Nephron (organoid): ENCODE results near the gene SYMPK.
"Not testable (repeated sequence)": the region's sequence is repeated elsewhere in the genome, so short reads cannot be mapped to it uniquely, and the experiment has no call there.

Experiments
- H3K27ac Mint-ChIP-seq, 3 experiments: 2 replicates each; pipeline ENCODE4 v1.8.0; 2020; ENCODE audit warnings: mixed read lengths in 3 of 3, mild to moderate bottlenecking in 2 of 3, moderate library complexity in 1 of 3
- H3K27me3 Mint-ChIP-seq: 2 replicates; pipeline ENCODE4 v1.8.0; 2021; ENCODE audit warnings: low read depth, mild to moderate bottlenecking, moderate library complexity, mixed read lengths
- H3K36me3 Mint-ChIP-seq: 2 replicates; pipeline ENCODE4 v1.8.0; 2020; ENCODE audit warnings: low read depth, mixed read lengths
- H3K4me1 Mint-ChIP-seq: 2 replicates; pipeline ENCODE4 v1.8.0; 2020; ENCODE audit warnings: mixed read lengths
- H3K4me3 Mint-ChIP-seq, 3 experiments: 2 replicates each; pipeline ENCODE4 v1.8.0; 2020; ENCODE audit warnings: mild to moderate bottlenecking in 3 of 3, mixed read lengths in 3 of 3, moderate library complexity in 2 of 3
- H3K9me3 Mint-ChIP-seq: 2 replicates; pipeline ENCODE4 v1.8.0; 2020; ENCODE audit warnings: mixed read lengths
- TF ChIP-seq, protein P1 (sequence below), 3 experiments: fragments of 200-600 bp; sonication (generic); IDR thresholded peaks; one replicate each; pipeline ENCODE4 v1.5.0; 2021; ENCODE audit warnings: antibody characterized with exemption in 3 of 3; ENCODE audit not compliant: unreplicated experiment in 3 of 3

The SYMPK gene

DNA sequence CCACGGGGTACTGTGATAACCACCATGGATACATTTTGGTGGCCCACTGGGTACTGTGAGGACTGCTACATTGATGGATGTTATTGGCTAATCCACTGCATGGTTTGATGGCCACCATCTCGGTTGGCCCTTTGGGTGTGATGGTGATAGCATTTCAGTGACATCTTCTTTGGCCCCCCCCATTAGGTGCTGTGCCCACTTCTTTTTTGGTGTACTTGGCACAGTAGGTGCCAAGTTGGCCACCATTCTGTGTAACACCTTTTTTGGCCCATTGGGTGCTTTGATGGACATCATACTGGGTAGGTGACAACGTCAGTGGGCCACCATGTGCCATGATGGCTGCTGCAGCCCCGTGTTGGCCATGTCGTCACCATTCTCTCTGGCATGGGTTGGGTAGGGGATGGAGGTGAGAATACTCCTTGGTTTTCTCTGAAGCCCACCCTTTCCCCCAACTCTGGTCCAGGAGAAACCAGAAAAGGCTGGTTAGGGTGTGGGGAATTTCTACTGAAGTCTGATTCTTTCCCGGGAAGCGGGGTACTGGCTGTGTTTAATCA is 10.3 kb upstream of the SYMPK start:
- TF ChIP-seq, protein P1, sequence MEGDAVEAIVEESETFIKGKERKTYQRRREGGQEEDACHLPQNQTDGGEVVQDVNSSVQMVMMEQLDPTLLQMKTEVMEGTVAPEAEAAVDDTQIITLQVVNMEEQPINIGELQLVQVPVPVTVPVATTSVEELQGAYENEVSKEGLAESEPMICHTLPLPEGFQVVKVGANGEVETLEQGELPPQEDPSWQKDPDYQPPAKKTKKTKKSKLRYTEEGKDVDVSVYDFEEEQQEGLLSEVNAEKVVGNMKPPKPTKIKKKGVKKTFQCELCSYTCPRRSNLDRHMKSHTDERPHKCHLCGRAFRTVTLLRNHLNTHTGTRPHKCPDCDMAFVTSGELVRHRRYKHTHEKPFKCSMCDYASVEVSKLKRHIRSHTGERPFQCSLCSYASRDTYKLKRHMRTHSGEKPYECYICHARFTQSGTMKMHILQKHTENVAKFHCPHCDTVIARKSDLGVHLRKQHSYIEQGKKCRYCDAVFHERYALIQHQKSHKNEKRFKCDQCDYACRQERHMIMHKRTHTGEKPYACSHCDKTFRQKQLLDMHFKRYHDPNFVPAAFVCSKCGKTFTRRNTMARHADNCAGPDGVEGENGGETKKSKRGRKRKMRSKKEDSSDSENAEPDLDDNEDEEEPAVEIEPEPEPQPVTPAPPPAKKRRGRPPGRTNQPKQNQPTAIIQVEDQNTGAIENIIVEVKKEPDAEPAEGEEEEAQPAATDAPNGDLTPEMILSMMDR (IDR thresholded peaks at IDR 0.05; ENCODE audit: unreplicated experiment in 3 of 3) = no peak
- H3K36me3 Mint-ChIP-seq = no peaks in the 10 kb centered on the region
- peak overlapping the region in 1 of 3 experiments; percentile 33 for H3K27ac Mint-ChIP-seq
- H3K9me3 Mint-ChIP-seq = no peaks in the 10 kb centered on the region
- peaks cover 17% of the 10 kb centered on the region for H3K4me1 Mint-ChIP-seq
- H3K27me3 Mint-ChIP-seq = peaks cover 9% of the 10 kb centered on the region
- no peak overlapping the region for H3K4me3 Mint-ChIP-seq

DNA sequence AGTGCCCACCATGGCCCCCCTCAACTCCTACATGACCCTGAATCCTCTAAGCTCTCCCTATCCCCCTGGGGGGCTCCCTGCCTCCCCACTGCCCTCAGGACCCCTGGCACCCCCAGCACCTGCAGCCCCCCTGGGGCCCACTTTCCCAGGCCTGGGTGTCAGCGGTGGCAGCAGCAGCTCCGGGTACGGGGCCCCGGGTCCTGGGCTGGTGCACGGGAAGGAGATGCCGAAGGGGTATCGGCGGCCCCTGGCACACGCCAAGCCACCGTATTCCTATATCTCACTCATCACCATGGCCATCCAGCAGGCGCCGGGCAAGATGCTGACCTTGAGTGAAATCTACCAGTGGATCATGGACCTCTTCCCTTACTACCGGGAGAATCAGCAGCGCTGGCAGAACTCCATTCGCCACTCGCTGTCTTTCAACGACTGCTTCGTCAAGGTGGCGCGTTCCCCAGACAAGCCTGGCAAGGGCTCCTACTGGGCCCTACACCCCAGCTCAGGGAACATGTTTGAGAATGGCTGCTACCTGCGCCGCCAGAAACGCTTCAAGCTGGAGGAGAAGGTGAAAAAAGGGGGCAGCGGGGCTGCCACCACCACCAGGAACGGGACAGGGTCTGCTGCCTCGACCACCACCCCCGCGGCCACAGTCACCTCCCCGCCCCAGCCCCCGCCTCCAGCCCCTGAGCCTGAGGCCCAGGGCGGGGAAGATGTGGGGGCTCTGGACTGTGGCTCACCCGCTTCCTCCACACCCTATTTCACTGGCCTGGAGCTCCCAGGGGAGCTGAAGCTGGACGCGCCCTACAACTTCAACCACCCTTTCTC is 9.4 kb upstream of the SYMPK start:
- H3K36me3 Mint-ChIP-seq = no peaks in the 10 kb centered on the region
- H3K4me3 Mint-ChIP-seq = no peak overlapping the region
- TF ChIP-seq, protein P1 (IDR thresholded peaks at IDR 0.05; ENCODE audit: unreplicated experiment in 3 of 3) = no peak
- peaks cover 18% of the 10 kb centered on the region for H3K27me3 Mint-ChIP-seq
- no peaks in the 10 kb centered on the region for H3K9me3 Mint-ChIP-seq
- H3K27ac Mint-ChIP-seq = no peak overlapping the region
- H3K4me1 Mint-ChIP-seq = peaks cover 13% of the 10 kb centered on the region

GRCh38 chr19:45870798-45871197 is 7.9 kb upstream of the SYMPK start:
- no peaks in the 10 kb centered on the region for H3K36me3 Mint-ChIP-seq
- H3K4me1 Mint-ChIP-seq = peaks cover 5% of the 10 kb centered on the region
- TF ChIP-seq, protein P1 (IDR thresholded peaks at IDR 0.05; ENCODE audit: unreplicated experiment in 3 of 3) = no peak
- no peaks in the 10 kb centered on the region for H3K9me3 Mint-ChIP-seq
- H3K4me3 Mint-ChIP-seq = no peak overlapping the region
- peaks cover 29% of the 10 kb centered on the region for H3K27me3 Mint-ChIP-seq
- H3K27ac Mint-ChIP-seq = no peak overlapping the region

DNA sequence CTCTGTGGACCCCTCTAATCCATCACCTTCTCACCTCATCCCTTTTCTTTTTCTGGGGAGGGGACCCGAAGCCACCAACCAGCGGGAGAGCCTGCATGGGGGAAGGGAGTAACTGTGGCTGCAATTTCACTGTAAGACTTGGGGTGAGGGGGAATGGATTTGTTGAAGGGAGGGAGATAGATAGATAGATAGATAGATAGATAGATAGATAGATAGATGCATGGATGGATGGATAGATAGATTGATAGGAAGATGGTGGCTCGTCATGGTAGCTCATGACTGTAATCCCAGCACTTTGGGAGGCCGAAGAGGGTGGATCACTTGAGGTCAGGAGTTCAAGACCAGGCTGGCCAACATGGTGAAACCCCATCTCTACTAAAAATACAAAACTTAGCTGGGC is 4.3 kb upstream of the SYMPK start:
- not testable (repeated sequence) for H3K36me3 Mint-ChIP-seq, H3K27ac Mint-ChIP-seq, H3K4me3 Mint-ChIP-seq, H3K4me1 Mint-ChIP-seq, H3K9me3 Mint-ChIP-seq
- peaks cover 59% of the 10 kb centered on the region for H3K27me3 Mint-ChIP-seq

- H3K4me1 Mint-ChIP-seq = peaks cover 9% of the 10 kb centered on the region
- H3K27ac Mint-ChIP-seq = no peak overlapping the region
- no peak overlapping the region for H3K4me3 Mint-ChIP-seq
- H3K27me3 Mint-ChIP-seq = peaks cover 60% of the 10 kb centered on the region
- TF ChIP-seq, protein P1 (IDR thresholded peaks at IDR 0.05; ENCODE audit: unreplicated experiment in 3 of 3) = no peak
- H3K9me3 Mint-ChIP-seq = no peaks in the 10 kb centered on the region
- H3K36me3 Mint-ChIP-seq = no peaks in the 10 kb centered on the region
Observed at GRCh38 chr19:45866400-45867176, 3.6 kb upstream of the SYMPK start.

- no peaks in the 10 kb centered on the region for H3K9me3 Mint-ChIP-seq
- H3K36me3 Mint-ChIP-seq = no peaks in the 10 kb centered on the region
- peak overlapping the region in 1 of 3 experiments; percentile 37 for H3K4me3 Mint-ChIP-seq
- peaks cover 60% of the 10 kb centered on the region for H3K27me3 Mint-ChIP-seq
- TF ChIP-seq, protein P1 (IDR thresholded peaks at IDR 0.05; ENCODE audit: unreplicated experiment in 3 of 3) = no peak
- H3K4me1 Mint-ChIP-seq = peaks cover 9% of the 10 kb centered on the region
- H3K27ac Mint-ChIP-seq = no peak overlapping the region
Observed at GRCh38 chr19:45865269-45865948, 2.5 kb upstream of the SYMPK start.
